ENCODE measurements around the gene HDAC9. TPM values are rescaled to one million over a fixed set of nuclear protein-coding genes. Genes with fewer than 3 reads are reported as not detected.

Gene HDAC9
- total RNA-seq, 1 experiment from 2014 or later, result 4.3 TPM

GRCh38 chr7:18535810-18536415 lies 40.4 kb downstream of the HDAC9 start:
- no peak overlapping the region for H3K4me3 ChIP-seq (replicated peaks in 1 of 2; ENCODE audit: low read depth in 1 of 2, low read length in 2 of 2)
- no TSS peak for BruUV-seq (replicated peaks)
- intact Hi-C loops (cut with micrococcal nuclease), result no loop called here
- POLR2A ChIA-PET, result no interaction called here
- H3K4me2 ChIP-seq (ENCODE audit: low read length), result no peak overlapping the region
- CTCF ChIA-PET, result no interaction called here
- no peaks in the 10 kb centered on the region for H3K27me3 ChIP-seq (ENCODE audit: insufficient read depth, low read length)
- H4K20me1 ChIP-seq (ENCODE audit: insufficient read depth), result no peaks in the 10 kb centered on the region
- no peaks in the 10 kb centered on the region for H3K36me3 ChIP-seq (ENCODE audit: control insufficient read depth in 1 of 2, insufficient read depth in 2 of 2, low read length in 2 of 2)
- H3K4me1 ChIP-seq (ENCODE audit: control insufficient read depth in 1 of 2, insufficient read depth in 2 of 2, low read length in 2 of 2), result no peaks in the 10 kb centered on the region
- no peak overlapping the region for H3K9ac ChIP-seq (ENCODE audit: low read length)
- no peak overlapping the region for H2AFZ ChIP-seq (ENCODE audit: low read depth, low read length, poor library complexity, severe bottlenecking)
- no peaks in the 10 kb centered on the region; a peak in 1 of 4 replicates for H3K9me3 ChIP-seq (ENCODE audit: control insufficient read depth in 1 of 2, insufficient read depth in 1 of 2, low read depth in 1 of 2, low read length in 2 of 2)
- DNase-seq (ENCODE audit: low read depth, low spot score) (no peak), ATAC-seq (no peak)
- TF ChIP-seq POLR2AphosphoS5 (IDR thresholded peaks at IDR 0.05; ENCODE audit: low read depth, low read length) (no peak), RAD21 (IDR thresholded peaks at IDR 0.05; ENCODE audit: low read depth) (no peak), SIN3A (IDR thresholded peaks at IDR 0.05; ENCODE audit: low read depth) (no peak), REST (IDR thresholded peaks at IDR 0.05; ENCODE audit: low read depth) (no peak), ZBTB33 (IDR thresholded peaks at IDR 0.05; ENCODE audit: extremely low read depth, insufficient replicate concordance, low read length) (no peak), YY1 (IDR thresholded peaks at IDR 0.05; ENCODE audit: extremely low read depth, insufficient replicate concordance, low read depth, low read length) (no peak), JUND (IDR thresholded peaks at IDR 0.05) (no peak), POLR2A (IDR thresholded peaks at IDR 0.05; ENCODE audit: borderline replicate concordance, extremely low read depth, insufficient read depth, insufficient read length) (no peak), ZFX (IDR thresholded peaks at IDR 0.05) (no peak), CEBPB (IDR thresholded peaks at IDR 0.05; ENCODE audit: low read depth) (no peak), SP1 (IDR thresholded peaks at IDR 0.05; ENCODE audit: low read depth) (no peak), SRF (IDR thresholded peaks at IDR 0.05; ENCODE audit: low read depth) (no peak), FOSL1 (IDR thresholded peaks at IDR 0.05; ENCODE audit: low read depth) (no peak), EGR1 (IDR thresholded peaks at IDR 0.05; ENCODE audit: low read depth) (no peak), EZH2 (IDR thresholded peaks at IDR 0.05) (no peak), TCF7L2 (IDR thresholded peaks at IDR 0.05; ENCODE audit: borderline replicate concordance, extremely low read depth, insufficient read depth, insufficient read length) (no peak), ELF1 (IDR thresholded peaks at IDR 0.05; ENCODE audit: borderline replicate concordance, low read depth) (no peak), ZNF274 (IDR thresholded peaks at IDR 0.05; ENCODE audit: low read depth, low read length) (no peak)
- TF ChIP-seq, protein P1, sequence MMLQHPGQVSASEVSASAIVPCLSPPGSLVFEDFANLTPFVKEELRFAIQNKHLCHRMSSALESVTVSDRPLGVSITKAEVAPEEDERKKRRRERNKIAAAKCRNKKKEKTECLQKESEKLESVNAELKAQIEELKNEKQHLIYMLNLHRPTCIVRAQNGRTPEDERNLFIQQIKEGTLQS (IDR thresholded peaks at IDR 0.05), result no peak
- H3K27ac ChIP-seq (ENCODE audit: low read depth, low read length), result no peak overlapping the region
- H3K9me2 ChIP-seq (ENCODE audit: insufficient read depth), result no peaks in the 10 kb centered on the region
- RAD21 ChIA-PET (ENCODE audit: low non-redundant PET in 1 of 2, low total read pairs in 2 of 2, uncharacterized antibody in 2 of 2, unreplicated experiment in 2 of 2), result interaction anchor here in 1 of 2 experiments (0.7 kb wide), 1 partner anchor 829 kb away, joined by 6 read pairs; no protein-coding TSS in a partner anchor
- H3K79me2 ChIP-seq (ENCODE audit: insufficient read depth, low read length), result no peaks in the 10 kb centered on the region
